ENCODE data around the gene SMARCD1.
"Not testable (repeated sequence)": the region's sequence is repeated elsewhere in the genome, so short reads cannot be mapped to it uniquely, and the experiment has no call there.

The SMARCD1 gene

GRCh38 chr12:50083301-50083700 is 1.8 kb upstream of the SMARCD1 start:
- peaks cover 15% of the 10 kb centered on the region for H3K36me3 ChIP-seq (ENCODE audit: control insufficient read depth, insufficient read depth, low read length)
- H3K27me3 ChIP-seq (ENCODE audit: control insufficient read depth, insufficient read depth, low read length) = peaks cover 19% of the 10 kb centered on the region
- H3K4me1 ChIP-seq (ENCODE audit: control insufficient read depth, insufficient read depth, low read length) = peaks cover 10% of the 10 kb centered on the region
- no peak overlapping the region for H3K9ac ChIP-seq (ENCODE audit: low read depth, low read length)
- H3K4me3 ChIP-seq (ENCODE audit: low read depth, low read length) = no peak overlapping the region
- H3K9me3 ChIP-seq (ENCODE audit: control insufficient read depth, insufficient read depth, low read length) = no peaks in the 10 kb centered on the region

GRCh38 chr12:50084409-50084774 is 750 bp upstream of the SMARCD1 start:
- Histone ChIP-seq H3K36me3 (ENCODE audit: control insufficient read depth, insufficient read depth, low read length) (peaks cover 25% of the 10 kb centered on the region), H3K4me3 (ENCODE audit: low read depth, low read length) (peak overlapping the region; percentile 86), H3K4me1 (ENCODE audit: control insufficient read depth, insufficient read depth, low read length) (peaks cover 10% of the 10 kb centered on the region), H3K27me3 (ENCODE audit: control insufficient read depth, insufficient read depth, low read length) (peaks cover 19% of the 10 kb centered on the region)
- not testable (repeated sequence) for H3K9me3 ChIP-seq (ENCODE audit: control insufficient read depth, insufficient read depth, low read length); H3K9ac ChIP-seq (ENCODE audit: low read depth, low read length)

- H3K36me3 ChIP-seq (ENCODE audit: control insufficient read depth, insufficient read depth, low read length) = peaks cover 30% of the 10 kb centered on the region
- peaks cover 12% of the 10 kb centered on the region for H3K27me3 ChIP-seq (ENCODE audit: control insufficient read depth, insufficient read depth, low read length)
These were observed 502 bp downstream of the SMARCD1 start for GRCh38 chr12:50085615-50086072.

GRCh38 chr12:50086148-50086547 is 1.0 kb downstream of the SMARCD1 start:
- Histone ChIP-seq H3K4me3 (ENCODE audit: low read depth, low read length) (peak overlapping the region; percentile 96), H3K36me3 (ENCODE audit: control insufficient read depth, insufficient read depth, low read length) (peaks cover 32% of the 10 kb centered on the region), H3K9ac (ENCODE audit: low read depth, low read length) (peak overlapping the region; percentile 76), H3K4me1 (ENCODE audit: control insufficient read depth, insufficient read depth, low read length) (peaks cover 4% of the 10 kb centered on the region), H3K9me3 (ENCODE audit: control insufficient read depth, insufficient read depth, low read length) (no peaks in the 10 kb centered on the region), H3K27me3 (ENCODE audit: control insufficient read depth, insufficient read depth, low read length) (peaks cover 7% of the 10 kb centered on the region)

More at GRCh38 chr12:50085615-50086072, 502 bp downstream of the SMARCD1 start:
- no peaks in the 10 kb centered on the region for H3K9me3 ChIP-seq (ENCODE audit: control insufficient read depth, insufficient read depth, low read length)
- peaks cover 8% of the 10 kb centered on the region for H3K4me1 ChIP-seq (ENCODE audit: control insufficient read depth, insufficient read depth, low read length)
- peak overlapping the region; percentile 76 for H3K9ac ChIP-seq (ENCODE audit: low read depth, low read length)
- H3K4me3 ChIP-seq (ENCODE audit: low read depth, low read length) = peak overlapping the region; percentile 96

- Histone ChIP-seq H3K36me3 (ENCODE audit: control insufficient read depth, insufficient read depth, low read length) (peaks cover 40% of the 10 kb centered on the region), H3K9me3 (ENCODE audit: control insufficient read depth, insufficient read depth, low read length) (no peaks in the 10 kb centered on the region), H3K27me3 (ENCODE audit: control insufficient read depth, insufficient read depth, low read length) (peaks cover 2% of the 10 kb centered on the region), H3K4me3 (ENCODE audit: low read depth, low read length) (no peak overlapping the region), H3K9ac (ENCODE audit: low read depth, low read length) (no peak overlapping the region), H3K4me1 (ENCODE audit: control insufficient read depth, insufficient read depth, low read length) (peaks cover 4% of the 10 kb centered on the region)
These were observed 2.0 kb downstream of the SMARCD1 start for GRCh38 chr12:50087151-50087550.

GRCh38 chr12:50087995-50088394 is 2.9 kb downstream of the SMARCD1 start:
- no peak overlapping the region for H3K9ac ChIP-seq (ENCODE audit: low read depth, low read length)
- H3K36me3 ChIP-seq (ENCODE audit: control insufficient read depth, insufficient read depth, low read length) = peaks cover 44% of the 10 kb centered on the region
- no peak overlapping the region for H3K4me3 ChIP-seq (ENCODE audit: low read depth, low read length)
- peaks cover 4% of the 10 kb centered on the region for H3K4me1 ChIP-seq (ENCODE audit: control insufficient read depth, insufficient read depth, low read length)
- no peaks in the 10 kb centered on the region for H3K9me3 ChIP-seq (ENCODE audit: control insufficient read depth, insufficient read depth, low read length)
- no peaks in the 10 kb centered on the region for H3K27me3 ChIP-seq (ENCODE audit: control insufficient read depth, insufficient read depth, low read length)

- Histone ChIP-seq H3K9ac (ENCODE audit: low read depth, low read length) (no peak overlapping the region), H3K36me3 (ENCODE audit: control insufficient read depth, insufficient read depth, low read length) (peaks cover 48% of the 10 kb centered on the region), H3K27me3 (ENCODE audit: control insufficient read depth, insufficient read depth, low read length) (no peaks in the 10 kb centered on the region), H3K4me1 (ENCODE audit: control insufficient read depth, insufficient read depth, low read length) (peaks cover 4% of the 10 kb centered on the region), H3K9me3 (ENCODE audit: control insufficient read depth, insufficient read depth, low read length) (no peaks in the 10 kb centered on the region), H3K4me3 (ENCODE audit: low read depth, low read length) (no peak overlapping the region)
These were observed 3.6 kb downstream of the SMARCD1 start for GRCh38 chr12:50088577-50089335.

GRCh38 chr12:50089730-50090129 is 4.6 kb downstream of the SMARCD1 start:
- Histone ChIP-seq H3K27me3 (ENCODE audit: control insufficient read depth, insufficient read depth, low read length) (no peaks in the 10 kb centered on the region), H3K9ac (ENCODE audit: low read depth, low read length) (no peak overlapping the region), H3K36me3 (ENCODE audit: control insufficient read depth, insufficient read depth, low read length) (peaks cover 55% of the 10 kb centered on the region), H3K4me3 (ENCODE audit: low read depth, low read length) (no peak overlapping the region), H3K9me3 (ENCODE audit: control insufficient read depth, insufficient read depth, low read length) (no peaks in the 10 kb centered on the region), H3K4me1 (ENCODE audit: control insufficient read depth, insufficient read depth, low read length) (peaks cover 4% of the 10 kb centered on the region)

- peaks cover 4% of the 10 kb centered on the region for H3K4me1 ChIP-seq (ENCODE audit: control insufficient read depth, insufficient read depth, low read length)
- H3K9me3 ChIP-seq (ENCODE audit: control insufficient read depth, insufficient read depth, low read length) = no peaks in the 10 kb centered on the region
- peaks cover 60% of the 10 kb centered on the region for H3K36me3 ChIP-seq (ENCODE audit: control insufficient read depth, insufficient read depth, low read length)
- no peak overlapping the region for H3K9ac ChIP-seq (ENCODE audit: low read depth, low read length)
- H3K27me3 ChIP-seq (ENCODE audit: control insufficient read depth, insufficient read depth, low read length) = no peaks in the 10 kb centered on the region
- H3K4me3 ChIP-seq (ENCODE audit: low read depth, low read length) = no peak overlapping the region
These were observed 5.2 kb downstream of the SMARCD1 start for GRCh38 chr12:50090391-50090790.

GRCh38 chr12:50097952-50098351 is 12.8 kb downstream of the SMARCD1 start:
- no peaks in the 10 kb centered on the region for H3K27me3 ChIP-seq (ENCODE audit: control insufficient read depth, insufficient read depth, low read length)
- peaks cover 62% of the 10 kb centered on the region for H3K36me3 ChIP-seq (ENCODE audit: control insufficient read depth, insufficient read depth, low read length)
- H3K9me3 ChIP-seq (ENCODE audit: control insufficient read depth, insufficient read depth, low read length) = no peaks in the 10 kb centered on the region
- H3K4me3 ChIP-seq (ENCODE audit: low read depth, low read length) = no peak overlapping the region
- H3K9ac ChIP-seq (ENCODE audit: low read depth, low read length) = no peak overlapping the region
- H3K4me1 ChIP-seq (ENCODE audit: control insufficient read depth, insufficient read depth, low read length) = no peaks in the 10 kb centered on the region

- Histone ChIP-seq H3K9ac (ENCODE audit: low read depth, low read length) (no peak overlapping the region), H3K36me3 (ENCODE audit: control insufficient read depth, insufficient read depth, low read length) (peaks cover 53% of the 10 kb centered on the region), H3K4me1 (ENCODE audit: control insufficient read depth, insufficient read depth, low read length) (peaks cover 8% of the 10 kb centered on the region), H3K4me3 (ENCODE audit: low read depth, low read length) (no peak overlapping the region), H3K27me3 (ENCODE audit: control insufficient read depth, insufficient read depth, low read length) (no peaks in the 10 kb centered on the region), H3K9me3 (ENCODE audit: control insufficient read depth, insufficient read depth, low read length) (no peaks in the 10 kb centered on the region)
These were observed 14.3 kb downstream of the SMARCD1 start for GRCh38 chr12:50099302-50100008.

- Histone ChIP-seq H3K4me3 (ENCODE audit: low read depth, low read length) (no peak overlapping the region), H3K9ac (ENCODE audit: low read depth, low read length) (no peak overlapping the region), H3K9me3 (ENCODE audit: control insufficient read depth, insufficient read depth, low read length) (no peaks in the 10 kb centered on the region), H3K4me1 (ENCODE audit: control insufficient read depth, insufficient read depth, low read length) (peaks cover 8% of the 10 kb centered on the region), H3K36me3 (ENCODE audit: control insufficient read depth, insufficient read depth, low read length) (peaks cover 44% of the 10 kb centered on the region), H3K27me3 (ENCODE audit: control insufficient read depth, insufficient read depth, low read length) (no peaks in the 10 kb centered on the region)
These were observed 15.4 kb downstream of the SMARCD1 start for GRCh38 chr12:50100561-50100960.

Data from iPS-15b (cell line).